ENCODE data around the gene RAPGEF4.
A peak's percentile ranks its signal among the peaks of the same experiment; 100 is the strongest.

DNA sequence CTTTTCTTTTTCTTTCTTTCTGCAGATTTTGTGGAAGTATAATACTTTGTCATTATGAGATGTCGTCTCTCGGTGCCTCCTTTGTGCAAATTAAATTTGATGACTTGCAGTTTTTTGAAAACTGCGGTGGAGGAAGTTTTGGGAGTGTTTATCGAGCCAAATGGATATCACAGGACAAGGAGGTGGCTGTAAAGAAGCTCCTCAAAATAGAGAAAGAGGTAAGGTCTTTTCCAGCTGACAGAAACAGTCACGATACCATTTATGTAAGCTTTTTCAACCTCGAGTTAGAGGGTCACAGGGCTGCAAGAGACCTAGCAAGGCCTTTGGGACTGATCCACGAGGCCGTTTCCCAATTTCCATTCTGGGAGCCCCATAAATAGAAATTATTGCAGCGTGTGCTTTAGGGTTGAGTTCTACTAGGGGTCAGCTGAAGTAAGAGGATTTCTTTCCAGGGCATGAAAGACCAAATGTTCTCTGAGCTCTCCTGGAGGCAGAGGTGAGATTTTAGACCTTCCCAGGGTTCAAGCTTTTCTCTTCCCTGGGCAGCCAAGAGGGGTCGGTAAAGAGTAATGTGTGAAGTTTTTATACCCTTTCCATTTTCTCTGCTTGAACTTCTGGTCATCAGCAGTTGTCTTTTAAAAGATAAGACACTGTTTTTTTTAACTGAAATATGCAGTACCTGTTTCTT is 355.5 kb downstream of the RAPGEF4 start:
- TF ChIP-seq, protein P1, sequence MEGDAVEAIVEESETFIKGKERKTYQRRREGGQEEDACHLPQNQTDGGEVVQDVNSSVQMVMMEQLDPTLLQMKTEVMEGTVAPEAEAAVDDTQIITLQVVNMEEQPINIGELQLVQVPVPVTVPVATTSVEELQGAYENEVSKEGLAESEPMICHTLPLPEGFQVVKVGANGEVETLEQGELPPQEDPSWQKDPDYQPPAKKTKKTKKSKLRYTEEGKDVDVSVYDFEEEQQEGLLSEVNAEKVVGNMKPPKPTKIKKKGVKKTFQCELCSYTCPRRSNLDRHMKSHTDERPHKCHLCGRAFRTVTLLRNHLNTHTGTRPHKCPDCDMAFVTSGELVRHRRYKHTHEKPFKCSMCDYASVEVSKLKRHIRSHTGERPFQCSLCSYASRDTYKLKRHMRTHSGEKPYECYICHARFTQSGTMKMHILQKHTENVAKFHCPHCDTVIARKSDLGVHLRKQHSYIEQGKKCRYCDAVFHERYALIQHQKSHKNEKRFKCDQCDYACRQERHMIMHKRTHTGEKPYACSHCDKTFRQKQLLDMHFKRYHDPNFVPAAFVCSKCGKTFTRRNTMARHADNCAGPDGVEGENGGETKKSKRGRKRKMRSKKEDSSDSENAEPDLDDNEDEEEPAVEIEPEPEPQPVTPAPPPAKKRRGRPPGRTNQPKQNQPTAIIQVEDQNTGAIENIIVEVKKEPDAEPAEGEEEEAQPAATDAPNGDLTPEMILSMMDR (IDR thresholded peaks at IDR 0.05): peak in 3 of 4 experiments; percentile 37 to 54 (median 48)
- TF ChIP-seq POLR2A (IDR thresholded peaks at IDR 0.05): no peak
- TF ChIP-seq POLR2AphosphoS5 (IDR thresholded peaks at IDR 0.05): peak; percentile 74
- TF ChIP-seq EP300 (IDR thresholded peaks at IDR 0.05): no peak

Measured in gastroesophageal sphincter (tissue), 3 donors.